Fibroblast of the aortic adventitia (primary cell): ENCODE results near the gene KRTDAP. TPM values are rescaled to one million over a fixed set of nuclear protein-coding genes. Genes with fewer than 3 reads are reported as not detected.

Experiments used
- DNase-seq: peaks from one replicate; pipeline ENCODE4 v3.0.0-alpha.2; 2010; ENCODE audit warnings: low read depth
- H3K4me3 ChIP-seq: 2 replicates; pipeline ENCODE4 v1.5.1; 2011; ENCODE audit warnings: low read depth, mild to moderate bottlenecking, control low read depth, low read length, moderate library complexity
- total RNA-seq: library from RNA; depleted of rRNA; stranded (reverse); fragments of >200 nt; gene quantifications from 2 replicates; pipeline ENCODE4 v1.2.3, GENCODE V29; 2012; ENCODE audit warnings: low replicate concordance
- TF ChIP-seq, protein P1 (sequence below): IDR thresholded peaks from 2 replicates; pipeline ENCODE4 v1.5.1; 2011; ENCODE audit warnings: mild to moderate bottlenecking, low read length, control low read depth, inconsistent platforms; ENCODE audit not compliant: insufficient read depth

The KRTDAP gene
- total RNA-seq, 1 donor, result not detected

DNA sequence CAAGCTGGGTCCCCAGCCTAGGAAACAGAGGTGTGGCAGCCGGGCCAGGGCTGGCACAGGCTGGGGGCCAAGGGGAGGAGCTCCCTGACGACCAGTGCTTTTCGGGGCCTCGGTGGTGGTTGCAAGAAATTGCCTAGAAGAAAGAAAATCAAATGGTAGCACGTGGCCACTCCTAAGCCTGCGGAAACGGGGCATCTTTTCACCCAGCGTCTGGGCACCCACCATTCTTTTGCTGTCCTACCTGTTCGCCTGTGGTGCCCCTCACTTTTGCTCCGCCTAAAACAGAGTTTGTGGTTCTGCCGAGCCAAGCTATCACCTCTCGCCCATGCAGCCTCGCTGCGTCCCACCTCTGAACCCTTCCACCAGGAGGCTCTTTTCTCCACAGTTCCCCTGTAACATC is 7.1 kb upstream of the KRTDAP start:
- TF ChIP-seq, protein P1, sequence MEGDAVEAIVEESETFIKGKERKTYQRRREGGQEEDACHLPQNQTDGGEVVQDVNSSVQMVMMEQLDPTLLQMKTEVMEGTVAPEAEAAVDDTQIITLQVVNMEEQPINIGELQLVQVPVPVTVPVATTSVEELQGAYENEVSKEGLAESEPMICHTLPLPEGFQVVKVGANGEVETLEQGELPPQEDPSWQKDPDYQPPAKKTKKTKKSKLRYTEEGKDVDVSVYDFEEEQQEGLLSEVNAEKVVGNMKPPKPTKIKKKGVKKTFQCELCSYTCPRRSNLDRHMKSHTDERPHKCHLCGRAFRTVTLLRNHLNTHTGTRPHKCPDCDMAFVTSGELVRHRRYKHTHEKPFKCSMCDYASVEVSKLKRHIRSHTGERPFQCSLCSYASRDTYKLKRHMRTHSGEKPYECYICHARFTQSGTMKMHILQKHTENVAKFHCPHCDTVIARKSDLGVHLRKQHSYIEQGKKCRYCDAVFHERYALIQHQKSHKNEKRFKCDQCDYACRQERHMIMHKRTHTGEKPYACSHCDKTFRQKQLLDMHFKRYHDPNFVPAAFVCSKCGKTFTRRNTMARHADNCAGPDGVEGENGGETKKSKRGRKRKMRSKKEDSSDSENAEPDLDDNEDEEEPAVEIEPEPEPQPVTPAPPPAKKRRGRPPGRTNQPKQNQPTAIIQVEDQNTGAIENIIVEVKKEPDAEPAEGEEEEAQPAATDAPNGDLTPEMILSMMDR, result no peak
- DNase-seq, result no peak

DNA sequence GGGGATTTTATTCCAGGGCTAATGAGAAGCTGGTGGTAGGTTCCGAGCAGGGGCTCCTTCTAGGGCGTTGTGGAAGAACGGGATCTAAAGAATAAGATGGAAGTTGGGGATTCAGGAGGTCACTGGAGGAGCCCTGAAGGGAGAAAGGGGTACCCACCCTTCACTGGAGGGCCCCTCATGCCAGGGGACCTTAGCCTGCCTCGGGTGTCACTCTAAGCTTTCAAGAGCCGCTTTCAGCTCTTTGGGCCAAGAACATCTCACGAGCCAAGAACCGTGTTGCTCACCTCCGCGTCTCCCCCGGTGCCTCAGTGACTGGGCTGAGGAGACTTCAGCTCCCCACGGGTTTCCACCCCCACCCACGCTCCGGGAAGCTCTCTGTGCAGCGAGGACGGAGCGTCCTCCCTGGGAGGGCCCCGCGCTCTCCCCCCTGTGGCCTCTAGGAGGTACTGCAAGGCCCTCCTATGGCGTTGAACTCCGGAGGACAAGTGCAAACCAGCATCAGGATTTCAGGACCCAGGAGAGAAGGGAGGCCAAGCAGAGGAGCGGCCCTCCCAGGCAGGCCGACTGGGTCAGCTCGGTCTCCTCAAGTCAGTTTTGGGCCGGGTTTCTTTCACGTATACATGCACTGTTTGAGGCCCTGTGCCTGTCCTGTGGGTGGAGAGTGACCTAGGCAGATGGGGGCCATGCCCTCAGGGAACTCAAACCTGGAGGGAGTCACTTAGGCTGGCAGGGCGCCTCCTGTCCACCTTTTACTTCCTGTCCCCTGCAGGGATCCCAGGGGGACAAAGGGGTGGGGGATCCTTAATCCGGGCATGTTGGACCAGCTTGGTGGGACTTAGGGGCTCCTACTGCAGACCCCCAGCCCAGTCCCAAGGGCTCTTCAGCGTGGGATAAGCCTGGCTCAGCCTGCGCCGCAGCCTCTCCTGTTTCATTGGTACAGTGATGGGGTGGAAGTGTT is 5.1 kb upstream of the KRTDAP start:
- TF ChIP-seq, protein P1, result peak; percentile 100
- no peak overlapping the region for H3K4me3 ChIP-seq
- DNase-seq, result peak; percentile 63

More for the DNA sequence above, 7.1 kb upstream of the KRTDAP start:
- H3K4me3 ChIP-seq, result no peak overlapping the region

DNA sequence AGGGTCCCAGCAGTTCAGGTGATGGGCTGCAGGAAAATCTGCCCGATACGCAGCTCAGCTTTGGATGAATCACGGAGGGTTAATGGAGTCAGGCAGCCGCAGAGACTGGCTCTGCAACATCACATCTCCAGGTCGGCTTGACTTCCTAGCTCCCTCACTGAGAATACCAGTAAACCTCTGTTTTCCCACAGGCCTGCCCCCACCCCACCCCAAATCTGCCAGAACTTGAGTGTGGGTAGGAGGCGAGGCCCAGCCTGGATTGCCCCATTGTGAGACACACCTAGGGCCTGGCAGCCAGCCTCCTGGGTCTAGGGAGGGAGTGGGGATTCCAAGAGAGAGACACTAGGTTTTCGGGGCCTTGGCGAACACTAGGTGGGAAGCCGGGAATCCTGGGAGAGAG is 3.7 kb upstream of the KRTDAP start:
- DNase-seq, result no peak
- H3K4me3 ChIP-seq, result no peak overlapping the region
- TF ChIP-seq, protein P1, result no peak

DNA sequence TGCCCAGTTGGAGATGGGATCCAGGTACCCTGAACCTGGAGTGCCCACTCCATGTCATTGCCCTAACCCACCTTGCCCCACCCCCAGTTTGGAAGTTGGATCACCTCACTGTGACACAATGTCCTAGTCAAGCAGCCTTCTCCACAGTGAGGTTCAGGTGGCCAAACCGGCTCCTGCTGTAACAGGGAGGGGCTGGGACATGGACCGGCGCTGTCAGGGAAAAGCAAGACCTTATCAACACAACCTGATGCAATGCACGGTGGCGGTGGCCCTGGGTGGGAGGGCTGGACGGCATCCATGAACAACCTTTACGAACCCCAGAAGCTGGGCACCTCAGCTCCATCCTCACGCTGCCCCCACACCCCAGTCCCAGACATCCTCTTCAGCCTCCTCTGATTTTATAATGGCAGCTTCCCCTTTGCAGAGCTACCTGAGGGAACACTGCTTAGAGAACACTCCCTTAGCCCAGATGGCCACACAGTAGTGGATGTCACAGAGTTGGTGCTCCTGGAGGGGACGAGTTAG is 1.6 kb upstream of the KRTDAP start:
- TF ChIP-seq, protein P1, result no peak
- no peak overlapping the region for H3K4me3 ChIP-seq
- DNase-seq, result no peak

DNA sequence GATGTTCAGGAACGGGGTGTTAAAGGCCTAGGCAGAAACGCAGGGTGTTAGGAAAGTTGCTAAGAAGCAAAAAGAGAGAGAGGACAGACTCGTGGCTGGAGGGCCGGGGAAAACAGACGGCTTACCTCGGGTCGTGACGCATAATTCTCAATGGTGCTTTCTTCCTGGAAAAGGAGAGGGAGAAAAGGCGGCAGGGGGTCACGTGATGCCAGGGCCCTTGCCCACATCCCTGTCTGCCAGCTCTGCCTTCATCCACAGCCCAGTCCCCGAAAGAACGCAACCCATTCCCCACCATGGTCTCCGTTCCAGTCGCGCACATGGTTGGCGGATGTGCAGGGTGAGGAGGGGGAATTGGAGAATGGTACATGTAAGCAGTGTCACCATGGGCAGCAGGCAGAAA is 1.6 kb downstream of the KRTDAP start:
- TF ChIP-seq, protein P1, result no peak
- no peak for DNase-seq
- H3K4me3 ChIP-seq, result no peak overlapping the region

DNA sequence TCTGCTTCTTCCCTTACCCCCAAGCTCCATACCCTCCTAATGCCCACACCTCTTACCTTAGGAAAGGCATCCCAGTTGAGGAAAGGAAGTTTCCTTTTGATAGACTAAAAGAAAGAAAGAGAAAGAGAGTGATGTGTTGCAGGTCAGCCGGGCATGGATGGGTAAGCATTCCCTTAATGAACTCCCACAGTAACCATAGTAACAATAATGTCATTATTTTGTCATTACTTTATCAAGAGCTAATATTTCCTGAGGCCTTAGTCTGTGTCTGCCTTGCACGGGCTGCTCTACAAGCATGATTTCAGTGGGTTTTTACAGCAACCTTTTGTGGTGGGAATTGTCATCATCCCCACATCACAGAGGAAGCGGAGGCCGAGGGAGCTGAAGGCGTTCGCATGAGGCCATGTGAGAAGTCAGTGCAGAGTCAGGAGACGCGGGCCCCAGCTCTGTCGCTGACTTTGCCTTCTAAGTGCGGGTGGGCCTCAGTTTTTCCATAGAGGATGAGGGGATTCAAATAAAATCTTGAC is 2.5 kb downstream of the KRTDAP start:
- DNase-seq, result no peak
- no peak overlapping the region for H3K4me3 ChIP-seq
- TF ChIP-seq, protein P1, result no peak
